K562 (cell line): Measurements from ENCODE around the gene KLHL35. TPM values are rescaled to one million over a fixed set of nuclear protein-coding genes. Genes with fewer than 3 reads are reported as not detected.

ENCODE experiments used
- ADNP ChIP-seq: fragments of 200-800 bp; sonication (Bioruptor generic); IDR thresholded peaks from 2 replicates; pipeline ENCODE4 v1.6.1; 2016; ENCODE audit warnings: missing genetic modification characterization, missing compliant biosample characterization
- CREB1 ChIP-seq, 2 experiments: sonication (generic) in 1 of 2; formaldehyde crosslinking in 1 of 2; IDR thresholded peaks; 2 replicates each; pipeline versions ENCODE4 v1.6.1 to v1.8.0; 2012 to 2022; ENCODE audit warnings: inconsistent platforms in 1 of 2, mild to moderate bottlenecking in 1 of 2, missing genetic modification reagents in 1 of 2, moderate library complexity in 1 of 2
- FOXP1 ChIP-seq: sonication (generic); formaldehyde crosslinking; IDR thresholded peaks from 2 replicates; pipeline ENCODE4 v1.8.0; 2022; ENCODE audit warnings: mild to moderate bottlenecking, missing genetic modification reagents
- GATAD2A ChIP-seq: fragments of 450-650 bp; IDR thresholded peaks from 2 replicates; pipeline ENCODE4 v1.6.1; 2017
- HDAC8 ChIP-seq: fragments of 450-650 bp; IDR thresholded peaks from 2 replicates; pipeline ENCODE4 v1.6.1; 2016; ENCODE audit warnings: mild to moderate bottlenecking, missing genetic modification characterization, moderate library complexity, missing compliant biosample characterization
- JUN ChIP-seq, 2 experiments: sonication (generic) in 1 of 2; formaldehyde crosslinking in 1 of 2; IDR thresholded peaks; 2 replicates each; pipeline versions ENCODE4 v1.6.1 to v1.8.0; 2012 to 2022; ENCODE audit warnings: borderline replicate concordance in 2 of 2, mild to moderate bottlenecking in 2 of 2, improper control_type of control experiment in 1 of 2, low read depth in 1 of 2, low read length in 1 of 2, missing genetic modification reagents in 1 of 2
- NR1H2 ChIP-seq: sonication (generic); formaldehyde crosslinking; IDR thresholded peaks from 2 replicates; pipeline ENCODE4 v1.4.0; 2020; ENCODE audit warnings: mild to moderate bottlenecking, missing genetic modification reagents
- TOE1 ChIP-seq, 2 experiments: fragments of 450-650 bp in 1 of 2; sonication (generic) in 1 of 2; formaldehyde crosslinking in 1 of 2; IDR thresholded peaks; 2 replicates each; pipeline versions ENCODE4 v1.7.1 to v1.8.0; 2016 to 2022; ENCODE audit warnings: borderline replicate concordance in 2 of 2, mild to moderate bottlenecking in 2 of 2, antibody characterized with exemption in 1 of 2, inconsistent platforms in 1 of 2, low read depth in 1 of 2, missing genetic modification reagents in 1 of 2, moderate library complexity in 1 of 2
- ZNF12 ChIP-seq: sonication (generic); formaldehyde crosslinking; IDR thresholded peaks from 2 replicates; pipeline ENCODE4 v1.4.0; 2020; ENCODE audit warnings: mild to moderate bottlenecking, missing genetic modification reagents
- ZNF121 ChIP-seq: sonication (generic); formaldehyde crosslinking; conservative IDR thresholded peaks from 2 replicates; pipeline ENCODE4 v1.8.0; 2022; ENCODE audit warnings: missing genetic modification reagents
- polyA plus RNA-seq, 8 experiments: library from polyadenylated mRNA; depleted of rRNA in 4 of 8; stranded (reverse) in 5 of 8; unstranded in 3 of 8; fragments of >200 nt; fragmentation: Nextera tagmentation in 2 of 8; fragmentation: Illumina TruSeq in 1 of 8; extraction: Ambion mirVana in 2 of 8; extraction: Trizol in 1 of 8; gene quantifications; 2 replicates each; pipeline versions ENCODE4 v1.2.1 to v1.2.3, GENCODE V29; 2011 to 2014; ENCODE audit warnings: inconsistent platforms in 1 of 8, missing spikeins in 1 of 8
- total RNA-seq, 7 experiments: library from RNA; depleted of rRNA in 6 of 7; stranded (reverse); fragments of >200 nt in 6 of 7; fragmentation: Illumina TruSeq in 2 of 7; extraction: Trizol in 2 of 7; gene quantifications; 2 replicates each; pipeline versions ENCODE4 v1.2.1 to v1.2.3, GENCODE V29; 2011 to 2021; ENCODE audit warnings: low replicate concordance in 1 of 7
- TF ChIP-seq, protein P1 (sequence below), 2 experiments: fragments of 450-650 bp; IDR thresholded peaks; 2 replicates each; pipeline ENCODE4 v1.6.1; 2016; ENCODE audit warnings: mild to moderate bottlenecking in 2 of 2, borderline replicate concordance in 1 of 2, low read depth in 1 of 2, moderate library complexity in 1 of 2
- TF ChIP-seq, protein P2 (sequence below): fragments of 450-650 bp; IDR thresholded peaks from 2 replicates; pipeline ENCODE4 v1.6.1; 2017; ENCODE audit warnings: mild to moderate bottlenecking, moderate library complexity
- TF ChIP-seq, protein P3 (sequence below), 2 experiments: fragments of 450-650 bp; conservative IDR thresholded peaks; 2 replicates each; pipeline ENCODE4 v1.6.1; 2017; ENCODE audit warnings: mild to moderate bottlenecking in 2 of 2, moderate library complexity in 2 of 2

The KLHL35 gene
- total and polyA plus RNA-seq, 9 of the 15 experiments (the other 6 are each of a cell fraction or from before 2014, with no cell fraction given): not detected

DNA sequence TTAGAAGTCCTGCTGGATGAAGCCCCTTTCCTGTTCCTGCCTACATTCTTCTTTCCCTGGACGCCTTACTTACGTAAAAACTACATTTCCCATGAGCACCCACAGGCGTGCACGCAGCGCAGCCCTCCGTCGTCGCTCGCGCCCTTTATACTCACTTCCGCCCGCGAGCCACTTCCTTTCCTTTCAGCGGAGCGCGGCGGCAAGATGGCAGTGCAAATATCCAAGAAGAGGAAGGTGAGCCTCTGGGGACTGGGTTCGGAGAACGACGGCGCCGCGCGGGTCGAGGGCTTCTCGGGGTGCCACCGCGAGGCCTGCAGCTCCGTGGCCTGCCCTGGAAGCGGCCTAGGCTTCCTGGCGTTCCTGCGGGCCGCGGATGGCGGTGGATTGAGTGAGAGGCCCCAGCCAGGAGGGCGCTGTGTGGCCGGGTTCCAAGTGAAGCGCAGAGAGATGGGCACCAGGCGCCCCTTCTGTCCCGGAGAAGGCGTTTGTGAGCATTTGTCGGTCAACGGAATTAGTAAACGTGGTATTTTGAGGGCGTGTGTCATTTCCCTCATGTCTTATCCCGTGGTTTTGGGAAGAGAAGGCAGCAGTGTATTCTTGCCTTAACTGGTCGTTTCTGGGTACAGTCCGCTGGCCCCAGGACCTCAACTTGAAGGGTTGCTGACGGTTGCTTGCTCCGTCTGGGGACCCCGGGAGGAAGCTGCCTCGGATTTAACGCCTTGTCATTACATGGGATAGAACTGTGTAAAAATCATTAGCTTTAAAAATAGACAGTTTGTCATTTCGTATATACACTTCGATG is 33.5 kb downstream of the KLHL35 start, which contains the start of gene RPS3 (continued):
- TF ChIP-seq, protein P1, sequence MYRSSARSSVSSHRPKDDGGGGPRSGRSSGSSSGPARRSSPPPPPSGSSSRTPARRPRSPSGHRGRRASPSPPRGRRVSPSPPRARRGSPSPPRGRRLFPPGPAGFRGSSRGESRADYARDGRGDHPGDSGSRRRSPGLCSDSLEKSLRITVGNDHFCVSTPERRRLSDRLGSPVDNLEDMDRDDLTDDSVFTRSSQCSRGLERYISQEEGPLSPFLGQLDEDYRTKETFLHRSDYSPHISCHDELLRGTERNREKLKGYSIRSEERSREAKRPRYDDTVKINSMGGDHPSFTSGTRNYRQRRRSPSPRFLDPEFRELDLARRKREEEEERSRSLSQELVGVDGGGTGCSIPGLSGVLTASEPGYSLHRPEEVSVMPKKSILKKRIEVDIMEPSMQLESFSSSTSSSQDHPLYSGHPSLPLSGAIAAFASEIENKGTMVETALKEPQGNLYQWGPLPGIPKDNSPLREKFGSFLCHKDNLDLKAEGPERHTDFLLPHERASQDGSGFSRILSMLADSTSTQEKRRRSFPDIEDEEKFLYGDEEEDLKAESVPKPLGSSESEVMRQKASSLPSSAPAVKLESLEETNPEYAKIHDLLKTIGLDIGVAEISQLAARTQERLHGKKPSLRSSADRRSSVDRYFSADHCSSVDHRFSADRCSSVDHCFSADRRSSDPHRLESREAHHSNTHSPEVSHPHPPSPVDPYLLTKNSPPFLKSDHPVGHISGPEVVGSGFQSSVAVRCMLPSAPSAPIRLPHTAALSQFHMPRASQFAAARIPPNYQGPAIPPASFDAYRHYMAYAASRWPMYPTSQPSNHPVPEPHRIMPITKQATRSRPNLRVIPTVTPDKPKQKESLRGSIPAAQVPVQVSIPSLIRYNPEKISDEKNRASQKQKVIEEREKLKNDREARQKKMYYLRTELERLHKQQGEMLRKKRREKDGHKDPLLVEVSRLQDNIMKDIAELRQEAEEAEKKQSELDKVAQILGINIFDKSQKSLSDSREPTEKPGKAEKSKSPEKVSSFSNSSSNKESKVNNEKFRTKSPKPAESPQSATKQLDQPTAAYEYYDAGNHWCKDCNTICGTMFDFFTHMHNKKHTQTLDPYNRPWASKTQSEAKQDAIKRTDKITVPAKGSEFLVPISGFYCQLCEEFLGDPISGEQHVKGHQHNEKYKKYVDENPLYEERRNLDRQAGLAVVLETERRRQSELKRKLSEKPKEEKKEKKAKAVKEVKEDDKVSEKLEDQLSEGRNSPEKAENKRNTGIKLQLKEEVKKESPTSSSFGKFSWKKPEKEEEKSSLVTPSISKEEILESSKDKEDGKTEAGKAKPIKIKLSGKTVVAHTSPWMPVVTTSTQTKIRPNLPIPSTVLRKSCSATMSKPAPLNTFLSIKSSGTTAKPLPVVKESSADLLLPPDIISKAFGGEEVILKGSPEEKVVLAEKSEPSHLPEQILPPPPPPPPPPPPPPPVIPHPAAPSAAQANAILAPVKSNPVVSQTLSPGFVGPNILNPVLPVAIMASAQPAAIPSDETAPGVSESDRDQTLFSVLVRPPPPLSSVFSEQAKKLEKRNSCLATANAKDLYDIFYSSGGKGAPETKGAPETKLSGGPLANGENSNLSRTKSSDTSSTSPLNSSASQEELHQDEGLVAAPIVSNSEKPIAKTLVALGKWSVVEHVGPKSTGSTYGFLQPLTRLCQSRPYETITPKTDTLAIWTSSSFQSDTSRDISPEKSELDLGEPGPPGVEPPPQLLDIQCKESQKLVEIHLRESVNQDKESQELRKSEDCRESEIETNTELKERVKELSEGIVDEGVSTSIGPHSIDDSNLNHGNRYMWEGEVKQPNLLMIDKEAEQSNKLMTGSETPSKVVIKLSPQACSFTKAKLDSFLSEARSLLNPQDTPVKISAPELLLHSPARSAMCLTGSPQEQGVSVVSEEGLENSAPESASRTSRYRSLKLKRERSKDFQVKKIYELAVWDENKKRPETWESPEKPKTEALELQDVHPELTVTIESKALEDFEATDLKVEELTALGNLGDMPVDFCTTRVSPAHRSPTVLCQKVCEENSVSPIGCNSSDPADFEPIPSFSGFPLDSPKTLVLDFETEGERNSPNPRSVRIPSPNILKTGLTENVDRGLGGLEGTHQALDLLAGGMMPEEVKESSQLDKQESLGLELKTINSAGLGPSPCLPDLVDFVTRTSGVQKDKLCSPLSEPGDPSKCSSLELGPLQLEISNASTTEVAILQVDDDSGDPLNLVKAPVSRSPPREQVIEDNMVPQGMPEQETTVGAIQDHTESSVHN (IDR thresholded peaks at IDR 0.05; ENCODE audit: borderline replicate concordance in 1 of 2, low read depth in 1 of 2): peak in 1 of 2 experiments; percentile 90; a peak in 2 of 4 replicates
- TF ChIP-seq GATAD2A (0 out of 2 replicates have a peak, but pooled peaks have one; percentile 66), JUN (IDR thresholded peaks at IDR 0.05; ENCODE audit: borderline replicate concordance, low read depth, low read length) (peak; percentile 55; the same call in 1 of the 2 replicates), JUN (CRISPR knock-in tag; IDR thresholded peaks at IDR 0.05; ENCODE audit: borderline replicate concordance) (peak; percentile 74; the same call in 1 of the 2 replicates), HDAC8 (tag) (no peak), CREB1 (IDR thresholded peaks at IDR 0.05) (peak; percentile 97), CREB1 (CRISPR knock-in tag; IDR thresholded peaks at IDR 0.05) (peak; percentile 96), FOXP1 (peak; percentile 85), TOE1 (IDR thresholded peaks at IDR 0.05; ENCODE audit: borderline replicate concordance) (peak; percentile 66; the same call in 1 of the 2 replicates), TOE1 (CRISPR knock-in tag; IDR thresholded peaks at IDR 0.05; ENCODE audit: borderline replicate concordance, low read depth) (0 out of 2 replicates have a peak, but pooled peaks have one; percentile 71), NR1H2 (peak; percentile 81; the same call in 1 of the 2 replicates), ZNF121 (CRISPR knock-in tag) (no peak), ZNF12 (CRISPR knock-in tag) (peak; percentile 85), ADNP (tag) (no peak)
- TF ChIP-seq, protein P2, sequence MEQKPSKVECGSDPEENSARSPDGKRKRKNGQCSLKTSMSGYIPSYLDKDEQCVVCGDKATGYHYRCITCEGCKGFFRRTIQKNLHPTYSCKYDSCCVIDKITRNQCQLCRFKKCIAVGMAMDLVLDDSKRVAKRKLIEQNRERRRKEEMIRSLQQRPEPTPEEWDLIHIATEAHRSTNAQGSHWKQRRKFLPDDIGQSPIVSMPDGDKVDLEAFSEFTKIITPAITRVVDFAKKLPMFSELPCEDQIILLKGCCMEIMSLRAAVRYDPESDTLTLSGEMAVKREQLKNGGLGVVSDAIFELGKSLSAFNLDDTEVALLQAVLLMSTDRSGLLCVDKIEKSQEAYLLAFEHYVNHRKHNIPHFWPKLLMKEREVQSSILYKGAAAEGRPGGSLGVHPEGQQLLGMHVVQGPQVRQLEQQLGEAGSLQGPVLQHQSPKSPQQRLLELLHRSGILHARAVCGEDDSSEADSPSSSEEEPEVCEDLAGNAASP: no peak
- TF ChIP-seq, protein P3, sequence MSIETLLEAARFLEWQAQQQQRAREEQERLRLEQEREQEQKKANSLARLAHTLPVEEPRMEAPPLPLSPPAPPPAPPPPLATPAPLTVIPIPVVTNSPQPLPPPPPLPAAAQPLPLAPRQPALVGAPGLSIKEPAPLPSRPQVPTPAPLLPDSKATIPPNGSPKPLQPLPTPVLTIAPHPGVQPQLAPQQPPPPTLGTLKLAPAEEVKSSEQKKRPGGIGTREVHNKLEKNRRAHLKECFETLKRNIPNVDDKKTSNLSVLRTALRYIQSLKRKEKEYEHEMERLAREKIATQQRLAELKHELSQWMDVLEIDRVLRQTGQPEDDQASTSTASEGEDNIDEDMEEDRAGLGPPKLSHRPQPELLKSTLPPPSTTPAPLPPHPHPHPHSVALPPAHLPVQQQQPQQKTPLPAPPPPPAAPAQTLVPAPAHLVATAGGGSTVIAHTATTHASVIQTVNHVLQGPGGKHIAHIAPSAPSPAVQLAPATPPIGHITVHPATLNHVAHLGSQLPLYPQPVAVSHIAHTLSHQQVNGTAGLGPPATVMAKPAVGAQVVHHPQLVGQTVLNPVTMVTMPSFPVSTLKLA (conservative IDR thresholded peaks at IDR 0.05): peak; percentile 85 to 89
